Measurements from ENCODE around the gene PSMA6. TPM values are rescaled to one million over a fixed set of nuclear protein-coding genes. Genes with fewer than 3 reads are reported as not detected.

Gene PSMA6
- total and polyA plus RNA-seq, 4 donors, result 87.5 to 151 (median 98.8) TPM

GRCh38 chr14:35338731-35339405 lies 46.7 kb downstream of the PSMA6 start:
- 89% methylated on average over 16 of the region's 16 CpGs for WGBS
- Histone ChIP-seq H3K27ac (ENCODE audit: low read depth in 1 of 2, low read length in 2 of 2) (peak overlapping the region; percentile 91 to 96), H3K4me1 (ENCODE audit: control insufficient read depth in 4 of 4, insufficient read depth in 4 of 4, low read length in 3 of 4) (peaks cover 45 to 75% (median 64%) of the 10 kb centered on the region in 4 donors), H3K36me3 (ENCODE audit: control insufficient read depth in 4 of 4, insufficient read depth in 3 of 4, low read depth in 1 of 4, low read length in 3 of 4) (no peaks in the 10 kb centered on the region), H3K9ac (ENCODE audit: low read depth in 1 of 2, low read length in 2 of 2) (no peak overlapping the region), H3K27me3 (ENCODE audit: control insufficient read depth in 4 of 4, insufficient read depth in 4 of 4, low read length in 3 of 4) (no peaks in the 10 kb centered on the region), H3K4me3 (ENCODE audit: low read depth in 1 of 3, low read length in 3 of 3) (no peak overlapping the region), H3K9me3 (ENCODE audit: control insufficient read depth in 4 of 4, low read length in 3 of 4) (no peaks in the 10 kb centered on the region)
- TF ChIP-seq FOXA2 (IDR thresholded peaks at IDR 0.05), result no peak
- TF ChIP-seq SP1 (IDR thresholded peaks at IDR 0.05), result no peak
- no peak for TF ChIP-seq EGR1 (IDR thresholded peaks at IDR 0.05; ENCODE audit: low read depth in 2 of 2)
- no peak for TF ChIP-seq TAF1 (conservative IDR thresholded peaks at IDR 0.05)
- no peak for TF ChIP-seq HNF4A (conservative IDR thresholded peaks at IDR 0.05)
- TF ChIP-seq ZBTB33 (IDR thresholded peaks at IDR 0.05), result no peak
- TF ChIP-seq JUND (IDR thresholded peaks at IDR 0.05), result no peak
- TF ChIP-seq FOXA1 (IDR thresholded peaks at IDR 0.05), result no peak
- no peak for TF ChIP-seq NR2F2 (IDR thresholded peaks at IDR 0.05)
- TF ChIP-seq GABPA (IDR thresholded peaks at IDR 0.05 in 1 of 2, conservative IDR thresholded peaks at IDR 0.05 in 1 of 2), result no peak
- no peak for TF ChIP-seq REST (IDR thresholded peaks at IDR 0.05)
- no peak for TF ChIP-seq CTCF (IDR thresholded peaks at IDR 0.05; ENCODE audit: low read depth, low read length, missing input control)
- no peak for TF ChIP-seq RAD21 (IDR thresholded peaks at IDR 0.05)
- no peak for TF ChIP-seq ATF3 (IDR thresholded peaks at IDR 0.05)
- TF ChIP-seq RXRA (IDR thresholded peaks at IDR 0.05), result no peak
- no peak for TF ChIP-seq YY1 (IDR thresholded peaks at IDR 0.05)
- DNase-seq (ENCODE audit: low spot score), result no peak
